B cell (primary cell): ENCODE measurements around the gene COL11A1.

Experiments used
- EZH2 ChIP-seq: IDR thresholded peaks from 2 replicates; pipeline ENCODE4 v1.6.1; 2012; ENCODE audit warnings: borderline replicate concordance, low read depth, mild to moderate bottlenecking, moderate library complexity, low read length; ENCODE audit not compliant: insufficient read depth, poor library complexity, severe bottlenecking
- TF ChIP-seq, protein P1 (sequence below): fragments of 200-600 bp; IDR thresholded peaks from one replicate; pipeline ENCODE4 v1.8.0; 2022; ENCODE audit warnings: antibody characterized with exemption, mild to moderate bottlenecking

DNA sequence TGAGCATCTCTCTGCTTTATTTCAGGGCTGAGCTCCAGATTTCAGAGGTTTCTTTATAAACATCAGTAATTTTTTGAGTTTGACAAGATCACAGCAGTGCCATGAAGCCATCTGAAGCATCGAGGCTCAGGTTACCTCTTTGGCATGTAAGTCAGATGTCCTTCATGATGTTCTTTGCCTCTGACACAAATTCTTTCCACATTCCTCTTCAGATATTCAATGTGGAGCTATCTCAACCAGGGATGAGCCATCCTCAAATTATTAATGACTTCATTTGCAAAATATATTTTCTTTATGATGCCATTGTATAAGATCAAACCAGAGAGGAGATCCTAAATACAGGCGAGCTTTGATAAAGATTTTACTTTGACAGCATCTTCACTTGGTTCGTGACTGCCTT is 256.7 kb downstream of the COL11A1 start:
- TF ChIP-seq, protein P1, sequence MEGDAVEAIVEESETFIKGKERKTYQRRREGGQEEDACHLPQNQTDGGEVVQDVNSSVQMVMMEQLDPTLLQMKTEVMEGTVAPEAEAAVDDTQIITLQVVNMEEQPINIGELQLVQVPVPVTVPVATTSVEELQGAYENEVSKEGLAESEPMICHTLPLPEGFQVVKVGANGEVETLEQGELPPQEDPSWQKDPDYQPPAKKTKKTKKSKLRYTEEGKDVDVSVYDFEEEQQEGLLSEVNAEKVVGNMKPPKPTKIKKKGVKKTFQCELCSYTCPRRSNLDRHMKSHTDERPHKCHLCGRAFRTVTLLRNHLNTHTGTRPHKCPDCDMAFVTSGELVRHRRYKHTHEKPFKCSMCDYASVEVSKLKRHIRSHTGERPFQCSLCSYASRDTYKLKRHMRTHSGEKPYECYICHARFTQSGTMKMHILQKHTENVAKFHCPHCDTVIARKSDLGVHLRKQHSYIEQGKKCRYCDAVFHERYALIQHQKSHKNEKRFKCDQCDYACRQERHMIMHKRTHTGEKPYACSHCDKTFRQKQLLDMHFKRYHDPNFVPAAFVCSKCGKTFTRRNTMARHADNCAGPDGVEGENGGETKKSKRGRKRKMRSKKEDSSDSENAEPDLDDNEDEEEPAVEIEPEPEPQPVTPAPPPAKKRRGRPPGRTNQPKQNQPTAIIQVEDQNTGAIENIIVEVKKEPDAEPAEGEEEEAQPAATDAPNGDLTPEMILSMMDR, result no peak
- TF ChIP-seq EZH2, result no peak
